ENCODE measurements around the gene SLX4IP. TPM values are rescaled to one million over a fixed set of nuclear protein-coding genes. Genes with fewer than 3 reads are reported as not detected.

SLX4IP gene
- total RNA-seq, 2 donors from 2014 or later: 1.8 to 3.3 TPM

GRCh38 chr20:10508468-10509251 lies 73.6 kb downstream of the SLX4IP start:
- intact Hi-C loops (cut with DNase I): no loop called here
- DNase-seq (ENCODE audit: low spot score): no peak

- intact Hi-C loops (cut with DNase I): no loop called here
- no peak for DNase-seq (ENCODE audit: low spot score)
These were observed 74.3 kb downstream of the SLX4IP start for GRCh38 chr20:10509376-10509775.

GRCh38 chr20:10510216-10510615 lies 75.1 kb downstream of the SLX4IP start:
- intact Hi-C loops (cut with DNase I): no loop called here

GRCh38 chr20:10511170-10511508 lies 76.0 kb downstream of the SLX4IP start:
- intact Hi-C loops (cut with DNase I): no loop called here
- DNase-seq (ENCODE audit: low spot score): no peak

More at GRCh38 chr20:10510216-10510615, 75.1 kb downstream of the SLX4IP start:
- DNase-seq (ENCODE audit: low spot score): no peak

- intact Hi-C loops (cut with DNase I): no loop called here
- peak; percentile 94 for DNase-seq (ENCODE audit: low spot score)
These were observed 76.6 kb downstream of the SLX4IP start for GRCh38 chr20:10511509-10512251.

GRCh38 chr20:10513061-10513460 lies 78.0 kb downstream of the SLX4IP start:
- DNase-seq (ENCODE audit: low spot score): no peak
- intact Hi-C loops (cut with DNase I): no loop called here

GRCh38 chr20:10513931-10514575 lies 78.9 kb downstream of the SLX4IP start:
- intact Hi-C loops (cut with DNase I): no loop called here
- no peak for DNase-seq (ENCODE audit: low spot score)

GRCh38 chr20:10516529-10516928 lies 81.4 kb downstream of the SLX4IP start:
- no peak for DNase-seq (ENCODE audit: low spot score)
- intact Hi-C loops (cut with DNase I): no loop called here

- intact Hi-C loops (cut with DNase I): no loop called here
These were observed 84.4 kb downstream of the SLX4IP start for GRCh38 chr20:10519361-10520046.

GRCh38 chr20:10520528-10520927 lies 85.4 kb downstream of the SLX4IP start:
- intact Hi-C loops (cut with DNase I): no loop called here
- DNase-seq (ENCODE audit: low spot score): no peak

More at GRCh38 chr20:10519361-10520046, 84.4 kb downstream of the SLX4IP start:
- DNase-seq (ENCODE audit: low spot score): no peak

GRCh38 chr20:10521068-10521831 lies 86.1 kb downstream of the SLX4IP start:
- no peak for DNase-seq (ENCODE audit: low spot score)

GRCh38 chr20:10521836-10522235 lies 86.7 kb downstream of the SLX4IP start:
- intact Hi-C loops (cut with DNase I): no loop called here
- no peak for DNase-seq (ENCODE audit: low spot score)

More at GRCh38 chr20:10521068-10521831, 86.1 kb downstream of the SLX4IP start:
- intact Hi-C loops (cut with DNase I): no loop called here

GRCh38 chr20:10522328-10522727 lies 87.2 kb downstream of the SLX4IP start:
- DNase-seq (ENCODE audit: low spot score): no peak
- intact Hi-C loops (cut with DNase I): no loop called here

- intact Hi-C loops (cut with DNase I): no loop called here
- no peak for DNase-seq (ENCODE audit: low spot score)
These were observed 88.3 kb downstream of the SLX4IP start for GRCh38 chr20:10523443-10523842.

GRCh38 chr20:10524034-10524476 lies 89.0 kb downstream of the SLX4IP start:
- intact Hi-C loops (cut with DNase I): no loop called here
- peak; percentile 91 for DNase-seq (ENCODE audit: low spot score)

GRCh38 chr20:10524643-10525042 lies 89.5 kb downstream of the SLX4IP start:
- DNase-seq (ENCODE audit: low spot score): no peak

GRCh38 chr20:10527781-10528180 lies 92.7 kb downstream of the SLX4IP start:
- DNase-seq (ENCODE audit: low spot score): no peak
- intact Hi-C loops (cut with DNase I): no loop called here

More at GRCh38 chr20:10524643-10525042, 89.5 kb downstream of the SLX4IP start:
- intact Hi-C loops (cut with DNase I): no loop called here

- no peak for DNase-seq (ENCODE audit: low spot score)
- intact Hi-C loops (cut with DNase I): loop anchor here in 1 of 2 donors (10.0 kb wide), 1 partner anchor 66 kb away; no protein-coding TSS in a partner anchor
These were observed 95.8 kb downstream of the SLX4IP start for GRCh38 chr20:10530883-10531282.

GRCh38 chr20:10531848-10532247 lies 96.7 kb downstream of the SLX4IP start:
- intact Hi-C loops (cut with DNase I): loop anchor here in 1 of 2 donors (10.0 kb wide), 1 partner anchor 67 kb away; no protein-coding TSS in a partner anchor

More at GRCh38 chr20:10531848-10532247, 96.7 kb downstream of the SLX4IP start:
- DNase-seq (ENCODE audit: low spot score): no peak

All from posterior vena cava (tissue), 2 donors.